Measurements from ENCODE around the gene PRKAG2. TPM values are rescaled to one million over a fixed set of nuclear protein-coding genes. Genes with fewer than 3 reads are reported as not detected.

The PRKAG2 gene
- total RNA-seq, 2 experiments from 2014 or later, result 39.3 to 42.3 TPM

GRCh38 chr7:151647874-151648273 is 229.0 kb downstream of the PRKAG2 start:
- CTCF ChIA-PET, result no interaction called here
- H3K4me3 ChIP-seq (ENCODE audit: low read length), result no peak overlapping the region
- no peaks in the 10 kb centered on the region for H3K36me3 ChIP-seq (ENCODE audit: insufficient read depth, low read length)
- H3K4me1 ChIP-seq (ENCODE audit: insufficient read depth, low read length), result no peaks in the 10 kb centered on the region
- no peaks in the 10 kb centered on the region for H3K9me3 ChIP-seq (ENCODE audit: control insufficient read depth in 1 of 2, insufficient read depth in 1 of 2, low read length in 2 of 2)
- no peaks in the 10 kb centered on the region for H3K27me3 ChIP-seq (ENCODE audit: control insufficient read depth in 1 of 2, insufficient read depth in 2 of 2, low read length in 2 of 2)
- TF ChIP-seq CTCF (IDR thresholded peaks at IDR 0.05), result no peak
- Mint-ChIP-seq H3K27me3 (no peaks in the 10 kb centered on the region), H3K4me3 (no peak overlapping the region), H3K4me1 (ENCODE audit: low read depth) (no peaks in the 10 kb centered on the region), H3K27ac (no peak overlapping the region), H3K36me3 (ENCODE audit: low read depth) (peaks cover 23% of the 10 kb centered on the region), H3K9me3 (no peaks in the 10 kb centered on the region)
- H3K27ac ChIP-seq (ENCODE audit: low read depth in 1 of 2, low read length in 2 of 2), result no peak overlapping the region
- POLR2A ChIA-PET, result no interaction called here
- intact Hi-C loops (cut with DNase I, micrococcal nuclease), result no loop called here
- ATAC-seq (ENCODE audit: poor library complexity) (no peak), DNase-seq (no peak)

GRCh38 chr7:151647006-151647405 is 229.9 kb downstream of the PRKAG2 start:
- Mint-ChIP-seq H3K27me3 (no peaks in the 10 kb centered on the region), H3K27ac (no peak overlapping the region), H3K4me3 (no peak overlapping the region), H3K36me3 (ENCODE audit: low read depth) (peaks cover 23% of the 10 kb centered on the region), H3K4me1 (ENCODE audit: low read depth) (no peaks in the 10 kb centered on the region), H3K9me3 (no peaks in the 10 kb centered on the region)
- intact Hi-C loops (cut with DNase I, micrococcal nuclease), result no loop called here
- TF ChIP-seq CTCF (IDR thresholded peaks at IDR 0.05), result no peak
- Histone ChIP-seq H3K36me3 (ENCODE audit: insufficient read depth, low read length) (no peaks in the 10 kb centered on the region), H3K4me1 (ENCODE audit: insufficient read depth, low read length) (no peaks in the 10 kb centered on the region), H3K9me3 (ENCODE audit: control insufficient read depth in 1 of 2, insufficient read depth in 1 of 2, low read length in 2 of 2) (no peaks in the 10 kb centered on the region), H3K27me3 (ENCODE audit: control insufficient read depth in 1 of 2, insufficient read depth in 2 of 2, low read length in 2 of 2) (no peaks in the 10 kb centered on the region), H3K27ac (ENCODE audit: low read depth in 1 of 2, low read length in 2 of 2) (no peak overlapping the region), H3K4me3 (ENCODE audit: low read length) (no peak overlapping the region)
- DNase-seq (no peak), ATAC-seq (ENCODE audit: poor library complexity) (no peak)
- CTCF ChIA-PET, result no interaction called here
- POLR2A ChIA-PET, result no interaction called here

GRCh38 chr7:151645311-151645710 is 231.6 kb downstream of the PRKAG2 start:
- H3K9me3 Mint-ChIP-seq, result no peaks in the 10 kb centered on the region
- no peak overlapping the region for H3K27ac ChIP-seq (ENCODE audit: low read depth in 1 of 2, low read length in 2 of 2)
- H3K9me3 ChIP-seq (ENCODE audit: control insufficient read depth in 1 of 2, insufficient read depth in 1 of 2, low read length in 2 of 2), result no peaks in the 10 kb centered on the region
- peaks cover 23% of the 10 kb centered on the region for H3K36me3 Mint-ChIP-seq (ENCODE audit: low read depth)
- H3K4me3 ChIP-seq (ENCODE audit: low read length), result no peak overlapping the region
- ChIA-PET CTCF (no interaction called here), POLR2A (no interaction called here)
- no peaks in the 10 kb centered on the region for H3K4me1 ChIP-seq (ENCODE audit: insufficient read depth, low read length)
- H3K4me1 Mint-ChIP-seq (ENCODE audit: low read depth), result no peaks in the 10 kb centered on the region
- intact Hi-C loops (cut with DNase I, micrococcal nuclease), result no loop called here
- ATAC-seq (ENCODE audit: poor library complexity) (no peak), DNase-seq (no peak)
- no peaks in the 10 kb centered on the region for H3K27me3 ChIP-seq (ENCODE audit: control insufficient read depth in 1 of 2, insufficient read depth in 2 of 2, low read length in 2 of 2)
- TF ChIP-seq CTCF (IDR thresholded peaks at IDR 0.05), result no peak
- no peak overlapping the region for H3K27ac Mint-ChIP-seq
- H3K27me3 Mint-ChIP-seq, result no peaks in the 10 kb centered on the region
- no peak overlapping the region for H3K4me3 Mint-ChIP-seq
- no peaks in the 10 kb centered on the region for H3K36me3 ChIP-seq (ENCODE audit: insufficient read depth, low read length)
